Measurements from ENCODE around the gene UBXN4.
"Not testable (repeated sequence)": the region's sequence is repeated elsewhere in the genome, so short reads cannot be mapped to it uniquely, and the experiment has no call there.

Gene UBXN4

GRCh38 chr2:135741395-135742324 lies at the start of gene UBXN4:
UBXN4 (plus strand) TSS chr2:135741855; CDS start chr2:135741930, 75 bp downstream.
- peak; percentile 97 to 99 for DNase-seq

DNA sequence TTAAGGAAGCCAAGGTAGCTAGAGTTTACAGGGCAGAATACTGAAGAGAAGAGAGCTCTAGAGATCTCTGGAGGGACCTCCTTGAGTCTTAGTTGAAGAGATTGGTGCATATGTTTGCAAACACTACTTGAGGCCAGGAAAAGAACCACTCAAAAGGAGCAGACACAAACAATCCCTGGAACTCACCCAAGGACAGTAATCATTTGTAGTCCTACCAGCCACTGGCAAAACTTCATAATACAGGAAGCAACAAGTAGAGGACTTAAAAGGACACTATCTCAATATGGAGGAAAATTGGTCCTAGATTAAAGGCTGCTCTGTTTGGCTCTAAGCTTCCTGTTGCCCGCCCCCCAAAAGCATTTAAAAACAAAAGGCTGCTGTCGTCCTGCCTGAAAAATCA lies 46.9 kb upstream of the UBXN4 start:
- no peak for DNase-seq

DNA sequence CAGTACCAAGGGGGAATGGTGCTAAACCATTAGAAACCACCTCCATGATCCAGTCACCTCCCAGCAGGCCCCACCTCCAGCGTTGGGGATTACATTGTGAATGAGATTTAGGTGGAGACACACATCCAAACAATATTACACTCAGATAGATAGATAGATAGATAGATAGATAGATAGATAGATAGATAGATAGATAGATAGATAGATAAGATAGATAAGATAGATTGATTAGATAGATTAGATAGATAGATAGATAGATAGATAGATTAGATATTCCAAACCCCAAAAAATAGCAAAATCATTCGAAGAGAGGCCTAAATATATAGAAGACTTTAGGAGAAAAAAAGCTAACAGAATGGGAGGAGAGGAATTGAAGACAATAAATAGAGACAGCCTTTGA lies 42.8 kb upstream of the UBXN4 start:
- DNase-seq: no peak

- no peak for DNase-seq
These were observed 40.2 kb upstream of the UBXN4 start for GRCh38 chr2:135701442-135701841.

DNA sequence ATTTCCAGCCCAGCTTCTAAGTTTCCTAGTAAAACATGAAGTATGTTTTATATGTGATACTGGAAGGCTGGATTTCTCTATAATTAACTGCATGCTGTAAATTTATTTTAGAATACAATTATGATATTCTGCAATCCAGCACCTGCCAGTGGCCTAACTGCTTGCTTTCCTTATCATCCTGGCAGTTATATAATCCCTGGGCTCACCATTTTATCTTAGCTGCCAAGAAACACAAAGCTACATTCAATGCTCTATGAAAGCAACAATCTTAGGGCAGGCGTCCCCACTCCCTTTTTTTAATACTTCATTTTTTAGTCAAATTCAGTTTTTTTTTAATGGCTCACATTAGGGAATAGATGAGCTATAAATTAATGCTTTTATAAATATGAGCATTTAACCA lies 38.4 kb upstream of the UBXN4 start:
- DNase-seq: no peak

DNA sequence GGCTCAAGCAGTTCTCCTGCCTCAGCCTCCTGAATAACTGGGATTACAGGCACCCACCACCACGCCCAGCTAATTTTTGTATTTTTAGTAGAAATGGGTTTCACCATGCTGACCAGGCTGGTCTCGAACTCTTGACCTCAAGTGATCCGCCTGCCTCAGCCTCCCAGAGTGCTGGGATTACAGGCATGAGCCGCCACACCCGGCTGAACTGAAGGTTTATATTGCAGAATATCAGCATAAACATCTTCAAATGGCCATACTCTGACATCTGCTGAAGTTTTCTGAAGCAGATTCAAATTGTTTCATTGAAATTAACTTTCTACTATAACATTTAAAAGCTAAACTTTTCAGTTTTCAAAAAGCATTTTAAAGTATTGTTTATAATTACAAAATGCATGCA lies 37.6 kb upstream of the UBXN4 start:
- DNase-seq: not testable (repeated sequence)

- no peak for DNase-seq
These were observed 33.5 kb upstream of the UBXN4 start for GRCh38 chr2:135708159-135708558.

GRCh38 chr2:135709992-135710391 lies 31.7 kb upstream of the UBXN4 start:
- DNase-seq: peak; percentile 26 to 80

DNA sequence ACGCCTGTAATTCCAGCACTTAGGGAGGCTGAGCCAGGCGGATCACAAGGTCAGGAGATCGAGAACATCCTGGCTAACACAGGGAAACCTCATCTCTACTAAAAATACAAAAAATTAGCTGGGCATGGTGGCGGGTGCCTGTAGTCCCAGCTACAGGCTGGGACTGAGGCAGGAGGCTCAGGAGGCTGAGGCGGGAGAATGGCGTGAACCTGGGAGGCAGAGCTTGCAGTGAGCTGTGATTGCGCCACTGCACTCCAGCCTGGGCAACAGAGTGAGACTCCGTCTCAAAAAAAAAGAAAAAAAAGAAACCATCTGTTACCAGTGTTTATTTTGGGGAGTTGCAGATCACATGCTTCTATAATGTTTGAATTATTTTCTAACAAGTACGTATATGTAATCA lies 26.6 kb upstream of the UBXN4 start:
- DNase-seq: not testable (repeated sequence)

DNA sequence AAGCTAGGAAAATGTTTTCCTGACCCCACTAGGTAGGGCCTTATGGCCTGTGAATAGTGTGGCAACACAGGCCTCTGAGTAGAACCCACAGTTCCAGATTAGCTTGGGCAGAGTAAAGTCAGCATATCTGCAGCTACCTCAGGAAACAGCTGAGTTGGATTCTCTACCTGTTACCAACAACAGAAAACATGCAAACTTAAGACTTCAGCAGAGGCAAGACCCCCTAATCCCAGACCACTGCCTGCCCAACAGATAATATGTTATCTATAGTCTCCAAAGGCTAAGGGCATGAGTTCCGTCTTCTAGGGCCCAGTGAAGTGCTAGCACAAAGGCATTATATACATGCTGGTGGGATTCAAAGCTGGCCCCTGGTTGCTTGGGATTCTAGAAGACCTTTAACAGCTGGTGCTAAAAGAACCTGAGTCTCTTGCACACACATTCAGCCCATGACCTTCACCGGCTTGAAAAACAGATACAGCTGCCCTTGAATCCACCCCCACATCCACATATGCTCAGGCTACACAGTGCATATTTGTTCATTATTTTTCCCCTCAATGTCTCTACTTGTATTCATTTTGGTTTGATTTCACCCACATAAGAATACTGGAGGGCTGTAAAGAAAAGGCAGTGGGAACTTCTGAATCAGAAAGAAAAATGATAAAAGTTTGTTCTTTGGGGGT lies 13.5 kb upstream of the UBXN4 start:
- DNase-seq: no peak

DNA sequence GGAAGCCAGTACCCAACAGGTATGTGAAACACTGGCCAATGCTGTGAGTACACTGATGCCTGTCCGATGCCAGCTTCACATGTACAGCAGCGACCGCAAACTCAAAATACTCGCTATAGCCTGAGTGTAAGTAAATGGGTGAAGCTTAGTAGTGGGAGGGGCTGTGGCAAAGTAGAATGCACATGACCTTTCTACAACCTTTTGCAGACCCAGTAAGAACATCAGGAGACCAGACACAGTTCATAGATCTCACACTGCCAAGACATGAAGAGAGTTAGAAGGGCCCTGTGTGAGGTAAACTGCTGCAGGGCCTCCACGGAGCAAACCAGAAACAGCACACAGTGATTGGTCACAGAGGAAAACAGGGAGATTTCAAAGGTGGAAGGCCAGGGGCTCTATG lies 9.1 kb upstream of the UBXN4 start:
- no peak for DNase-seq

DNA sequence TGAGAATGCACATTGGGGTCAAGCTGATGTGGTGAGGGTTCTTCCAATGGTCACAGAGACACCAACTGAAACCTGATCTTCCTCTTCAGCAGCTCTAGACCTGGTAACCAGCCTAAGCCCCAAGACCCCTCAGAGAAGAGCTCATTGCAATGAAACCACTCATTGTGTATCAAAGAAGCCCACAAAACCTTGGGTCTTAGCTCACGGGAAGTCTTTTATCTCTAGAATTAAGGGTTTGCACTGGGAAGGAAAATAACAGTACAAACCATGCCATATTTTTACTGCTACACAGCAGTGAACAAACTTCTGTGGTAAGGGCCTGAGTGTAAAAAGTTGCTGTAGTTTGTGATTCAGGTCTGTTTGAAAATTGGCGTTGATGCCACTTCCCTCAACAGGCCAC lies 8.6 kb upstream of the UBXN4 start:
- no peak for DNase-seq

- DNase-seq: no peak
These were observed 5.1 kb upstream of the UBXN4 start for GRCh38 chr2:135736546-135736945.

GRCh38 chr2:135740206-135740605 lies 1.4 kb upstream of the UBXN4 start:
- no peak for DNase-seq

- no peak for DNase-seq
These were observed 636 bp upstream of the UBXN4 start for GRCh38 chr2:135741043-135741394.

DNA sequence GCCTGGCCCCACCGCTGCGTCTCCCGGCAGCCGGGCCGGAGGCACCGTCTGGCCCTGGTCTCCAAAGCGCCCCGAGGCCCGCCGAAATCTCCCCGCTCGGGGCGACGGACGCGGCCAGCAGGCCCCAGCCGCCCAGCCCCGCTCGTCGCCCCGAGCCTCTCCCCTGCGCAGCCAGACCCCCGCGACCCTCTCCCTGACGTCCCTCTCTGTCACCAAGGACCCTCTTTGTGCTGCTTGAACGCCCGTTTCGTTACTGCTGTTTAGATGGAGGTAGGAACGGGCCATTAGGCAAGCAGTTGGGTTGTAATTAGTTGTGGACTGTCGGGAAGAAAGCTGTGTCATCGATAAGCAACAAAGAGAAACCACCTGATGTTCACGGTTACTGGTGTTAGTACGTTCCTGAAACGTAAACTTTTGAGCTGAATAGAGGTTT lies 686 bp downstream of the UBXN4 start:
- peak; percentile 48 to 57 for DNase-seq

DNA sequence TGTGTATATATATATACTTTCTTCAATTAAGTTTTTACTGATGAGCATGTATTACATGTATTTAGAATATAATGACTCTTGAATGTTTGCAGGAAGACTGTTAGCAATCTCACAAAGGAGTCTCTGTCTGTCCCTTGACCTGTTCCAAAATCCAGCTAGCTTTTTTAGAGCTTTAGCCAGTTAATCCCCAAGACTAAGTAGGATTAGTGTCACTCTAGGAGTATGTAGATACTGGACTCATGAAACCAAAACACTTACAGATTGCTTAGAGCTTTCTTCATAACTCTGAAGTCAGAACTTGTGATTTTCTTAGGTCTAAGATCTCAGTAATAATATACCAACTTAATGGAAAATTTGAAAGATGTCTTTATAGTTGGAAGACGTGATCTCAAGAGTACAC lies 2.2 kb downstream of the UBXN4 start:
- DNase-seq: no peak

DNA sequence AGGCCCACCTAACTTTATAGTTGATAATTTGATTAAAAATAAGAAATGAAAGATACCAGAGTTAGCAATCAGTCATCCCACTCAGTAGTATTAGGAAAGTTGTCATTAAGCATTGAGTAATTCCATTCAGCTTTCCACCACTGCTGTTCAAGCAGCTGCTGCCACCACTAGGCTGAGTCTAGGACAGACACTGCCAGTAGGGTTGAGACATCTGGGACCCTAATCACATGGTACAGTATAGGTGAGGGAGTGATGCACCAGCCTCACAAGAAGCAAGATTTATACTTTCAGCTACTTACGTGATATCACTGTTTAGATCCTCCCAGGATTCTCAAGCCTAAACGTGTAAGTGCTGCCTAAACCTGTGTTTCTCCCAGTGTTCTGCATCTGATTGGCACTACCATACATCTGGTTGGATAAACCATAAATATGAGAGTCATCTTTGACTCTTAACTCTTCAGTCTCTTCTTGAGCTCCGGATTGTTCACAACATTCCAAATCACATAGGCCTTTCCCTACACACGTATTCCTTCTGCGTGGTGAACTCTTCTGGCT lies 3.2 kb downstream of the UBXN4 start:
- peak; percentile 52 to 71 for DNase-seq

DNA sequence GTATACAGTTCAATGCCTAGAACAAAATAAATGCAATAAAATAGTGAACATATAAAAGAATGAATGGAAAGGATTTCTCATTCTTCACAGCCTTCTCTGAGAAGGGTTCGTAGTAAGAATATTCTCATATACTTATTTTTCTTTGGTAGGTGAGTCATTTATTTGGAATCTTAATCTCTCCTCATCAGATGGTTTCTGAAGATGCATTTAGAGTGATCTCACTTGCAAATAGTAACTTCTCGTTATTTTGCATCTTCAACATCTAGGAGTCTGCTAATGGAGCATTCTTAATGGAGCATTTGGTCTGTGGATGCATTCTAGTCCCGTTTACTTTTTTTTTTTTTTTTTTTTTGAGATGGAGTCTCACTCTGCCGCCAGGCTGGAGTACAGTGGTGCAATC lies 3.9 kb downstream of the UBXN4 start:
- no peak for DNase-seq

DNA sequence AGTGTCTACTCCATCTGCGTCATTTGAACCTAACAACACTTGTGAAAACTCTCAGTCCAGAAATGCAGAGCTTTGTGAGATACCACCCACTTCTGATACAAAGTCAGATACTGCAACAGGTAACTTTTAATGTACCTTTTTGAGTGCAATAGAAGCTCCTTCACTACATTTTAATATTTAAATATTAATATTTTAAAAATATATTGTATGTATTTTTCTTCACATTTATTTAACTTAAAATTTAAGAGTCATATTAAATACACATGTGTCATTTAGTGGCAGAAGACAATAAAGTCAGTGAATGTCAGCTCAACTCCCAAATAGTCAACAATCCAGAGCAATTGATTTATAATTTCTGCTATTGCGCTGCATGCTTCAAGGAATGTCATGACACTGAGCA lies 13.9 kb downstream of the UBXN4 start:
- no peak for DNase-seq

GRCh38 chr2:135756692-135757091 lies 15.0 kb downstream of the UBXN4 start:
- DNase-seq: no peak

GRCh38 chr2:135762022-135762421 lies 20.4 kb downstream of the UBXN4 start:
- DNase-seq: no peak

DNA sequence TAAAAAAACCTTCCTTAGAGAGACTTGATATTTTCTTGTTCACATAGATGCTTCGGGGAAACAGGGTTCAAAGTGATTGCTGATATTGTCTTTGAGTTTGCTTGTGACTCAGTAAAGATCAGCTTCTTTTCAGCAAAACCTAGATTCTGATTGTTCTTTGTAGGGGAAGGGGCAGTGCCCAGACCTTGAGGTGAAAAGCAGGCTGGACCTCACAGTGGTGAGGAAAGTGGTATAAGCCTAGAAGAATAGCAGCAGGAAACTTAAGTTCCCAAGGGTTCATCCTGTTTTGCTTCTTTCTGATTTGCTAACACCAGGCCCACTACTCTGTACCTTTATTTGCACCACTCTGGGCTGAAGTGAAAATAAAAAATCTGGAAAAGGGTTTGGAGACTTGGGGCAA lies 20.9 kb downstream of the UBXN4 start:
- DNase-seq: no peak

DNA sequence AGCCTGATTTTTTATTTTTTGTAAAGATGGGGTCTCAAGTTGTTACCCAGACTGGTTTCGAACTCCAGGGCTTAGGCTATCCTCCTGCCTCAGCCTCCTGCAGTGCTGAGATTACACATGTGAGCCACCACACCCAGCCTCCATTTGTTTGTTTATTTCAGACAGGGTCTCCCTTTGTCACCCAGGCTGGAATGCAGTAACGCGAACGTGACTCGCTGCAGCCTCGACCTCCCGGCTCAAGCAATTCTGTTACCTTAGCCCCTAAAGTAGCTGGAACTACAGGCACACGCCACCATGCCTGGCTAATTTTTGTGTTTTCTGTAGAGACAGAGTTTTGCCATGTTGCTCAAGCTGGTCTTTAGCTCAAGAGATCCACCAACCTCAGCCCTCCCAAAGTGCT lies 27.2 kb downstream of the UBXN4 start:
- DNase-seq: no peak

Data from inflammatory macrophage treated with lipopolysaccharide for 1 hour (primary cell).